ENCODE results near the gene B3GALT4.
A peak's percentile ranks its signal among the peaks of the same experiment; 100 is the strongest.
"Not testable (repeated sequence)": the region's sequence is repeated elsewhere in the genome, so short reads cannot be mapped to it uniquely, and the experiment has no call there.

Gene B3GALT4

DNA sequence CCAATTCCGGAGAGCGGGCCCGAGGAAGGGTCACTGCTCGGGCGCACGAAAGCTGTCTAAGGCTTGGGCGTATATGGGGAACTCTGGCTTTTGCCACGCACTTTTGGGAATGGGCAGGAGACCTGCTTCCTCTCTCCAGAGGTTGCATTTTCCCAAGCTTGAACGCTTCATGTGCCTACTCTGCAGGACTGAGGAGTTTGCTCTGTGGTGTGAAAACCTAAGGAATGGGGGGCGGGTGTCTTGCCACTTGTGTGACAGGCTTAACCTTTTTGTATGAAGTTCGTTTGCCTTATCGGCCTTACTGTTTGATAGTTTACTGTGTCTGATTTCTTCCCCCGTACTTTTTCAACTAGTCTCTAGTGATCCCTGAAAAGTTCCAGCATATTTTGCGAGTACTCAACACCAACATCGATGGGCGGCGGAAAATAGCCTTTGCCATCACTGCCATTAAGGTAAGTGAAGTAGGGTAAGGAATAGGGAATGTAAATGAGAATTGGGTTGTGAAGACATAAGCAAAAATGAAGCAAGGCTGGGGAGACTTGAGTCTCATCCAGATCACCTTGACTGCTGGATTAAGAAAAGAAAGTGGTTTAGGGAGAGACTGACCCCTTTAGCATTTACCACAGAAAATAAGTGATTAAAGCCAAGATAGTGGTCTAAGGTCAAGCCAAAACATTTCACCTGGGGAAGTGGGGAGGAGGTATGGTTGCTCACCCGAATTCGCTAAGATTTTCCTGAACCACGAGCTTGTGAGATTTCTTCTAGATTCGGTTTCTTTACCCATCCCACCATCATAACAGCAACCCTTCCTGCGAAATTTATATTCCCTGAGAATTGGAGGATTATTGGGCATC lies 4.4 kb upstream of the B3GALT4 start:
- DNase-seq, result no peak

GRCh38 chr6:33273129-33273923 lies 3.6 kb upstream of the B3GALT4 start:
- no peak for DNase-seq

- DNase-seq, result no peak
Measured at GRCh38 chr6:33273924-33274902, 2.7 kb upstream of the B3GALT4 start.

- DNase-seq, result not testable (repeated sequence)
Measured at GRCh38 chr6:33275795-33276580, 935 bp upstream of the B3GALT4 start.

GRCh38 chr6:33276581-33276863 lies 401 bp upstream of the B3GALT4 start:
- no peak for DNase-seq

- no peak for DNase-seq
Measured at GRCh38 chr6:33277663-33278391, 904 bp downstream of the B3GALT4 start.

DNA sequence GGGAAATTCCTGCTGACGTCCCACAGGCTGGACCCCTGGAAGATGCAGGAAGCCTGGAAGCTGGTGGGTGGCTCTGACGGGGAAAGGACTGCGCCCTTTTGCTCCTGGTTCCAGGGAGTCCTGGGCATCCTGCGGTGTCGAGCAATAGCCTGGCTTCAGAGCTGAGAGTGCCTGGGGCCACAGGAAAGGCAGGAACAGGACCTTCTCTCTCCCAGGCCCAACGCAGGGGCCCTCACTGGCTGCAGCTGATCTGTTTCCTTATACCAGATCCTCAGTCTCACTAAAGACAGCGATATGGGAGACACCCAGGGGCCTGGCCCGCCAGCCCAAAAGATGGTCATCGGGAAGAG lies 1.4 kb downstream of the B3GALT4 start:
- no peak for DNase-seq

- no peak for DNase-seq
Measured at GRCh38 chr6:33278810-33279209, 1.9 kb downstream of the B3GALT4 start.

DNA sequence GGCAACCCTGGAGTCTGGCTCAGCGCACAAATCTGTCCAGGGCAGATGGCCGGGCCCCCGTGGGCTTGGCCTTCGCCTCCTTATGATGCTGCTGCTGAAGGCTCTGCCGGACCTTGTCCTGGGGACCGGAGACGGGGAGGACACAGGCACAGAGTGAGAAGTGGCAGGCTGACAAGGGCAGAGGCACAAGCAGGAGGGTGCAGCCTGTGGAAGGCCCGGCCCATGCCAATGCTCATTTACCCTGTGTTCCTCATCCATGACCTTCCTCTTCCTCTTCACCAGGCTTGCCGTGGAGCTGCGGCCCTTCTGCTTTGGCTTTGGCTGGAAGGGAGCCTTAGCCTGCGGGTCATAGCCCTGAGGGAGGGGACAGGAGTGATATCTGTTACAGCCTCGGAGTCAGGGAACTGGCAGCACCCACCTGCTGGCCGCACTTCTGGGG lies 2.4 kb downstream of the B3GALT4 start:
- no peak for DNase-seq

DNA sequence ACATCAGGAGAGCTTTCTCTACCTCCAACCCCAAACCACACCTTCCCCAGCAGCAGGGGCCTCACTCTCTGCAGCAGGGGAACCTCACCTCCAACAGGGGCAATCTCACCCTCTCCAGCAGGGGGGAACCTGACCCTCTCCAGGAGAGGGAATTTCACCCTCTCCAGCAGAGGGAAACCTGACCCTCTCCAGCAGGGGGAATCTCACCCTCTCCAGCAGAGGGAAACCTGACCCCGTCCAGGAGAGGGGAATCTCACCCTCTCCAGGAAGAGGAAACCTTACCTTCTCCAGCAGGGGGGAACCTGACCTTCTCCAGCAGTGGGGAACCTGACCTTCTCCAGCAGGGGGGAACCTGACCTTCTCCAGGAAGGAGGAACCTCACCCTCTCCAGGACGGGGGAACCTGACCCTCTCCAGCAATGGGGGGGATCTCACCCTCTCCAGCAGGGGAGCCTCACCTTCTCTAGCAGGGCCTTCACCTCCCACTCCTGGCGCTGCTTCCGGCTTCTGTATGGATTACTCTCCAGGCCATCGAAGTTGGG lies 3.1 kb downstream of the B3GALT4 start:
- no peak for DNase-seq

- no peak for DNase-seq
Measured at GRCh38 chr6:33280539-33280938, 3.6 kb downstream of the B3GALT4 start.

DNA sequence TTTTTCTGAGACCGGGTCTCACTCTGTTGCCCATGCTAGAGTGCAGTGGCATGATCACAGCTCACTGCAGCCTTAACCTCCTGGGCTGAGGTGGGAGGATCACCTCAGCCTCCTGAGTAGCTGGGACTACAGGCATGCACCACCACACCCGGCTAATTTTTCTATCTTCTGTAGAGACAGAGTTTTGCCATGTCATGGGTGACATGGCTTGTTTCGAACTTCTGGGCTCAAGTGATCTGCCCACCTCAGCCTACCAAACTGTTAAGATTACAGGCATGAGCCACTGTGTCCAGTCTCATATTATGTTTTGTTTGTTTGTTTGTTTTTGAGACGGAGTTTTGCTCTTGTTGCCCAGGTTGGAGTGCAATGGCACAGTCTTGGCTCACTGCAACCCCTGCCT lies 8.3 kb downstream of the B3GALT4 start:
- not testable (repeated sequence) for DNase-seq

DNA sequence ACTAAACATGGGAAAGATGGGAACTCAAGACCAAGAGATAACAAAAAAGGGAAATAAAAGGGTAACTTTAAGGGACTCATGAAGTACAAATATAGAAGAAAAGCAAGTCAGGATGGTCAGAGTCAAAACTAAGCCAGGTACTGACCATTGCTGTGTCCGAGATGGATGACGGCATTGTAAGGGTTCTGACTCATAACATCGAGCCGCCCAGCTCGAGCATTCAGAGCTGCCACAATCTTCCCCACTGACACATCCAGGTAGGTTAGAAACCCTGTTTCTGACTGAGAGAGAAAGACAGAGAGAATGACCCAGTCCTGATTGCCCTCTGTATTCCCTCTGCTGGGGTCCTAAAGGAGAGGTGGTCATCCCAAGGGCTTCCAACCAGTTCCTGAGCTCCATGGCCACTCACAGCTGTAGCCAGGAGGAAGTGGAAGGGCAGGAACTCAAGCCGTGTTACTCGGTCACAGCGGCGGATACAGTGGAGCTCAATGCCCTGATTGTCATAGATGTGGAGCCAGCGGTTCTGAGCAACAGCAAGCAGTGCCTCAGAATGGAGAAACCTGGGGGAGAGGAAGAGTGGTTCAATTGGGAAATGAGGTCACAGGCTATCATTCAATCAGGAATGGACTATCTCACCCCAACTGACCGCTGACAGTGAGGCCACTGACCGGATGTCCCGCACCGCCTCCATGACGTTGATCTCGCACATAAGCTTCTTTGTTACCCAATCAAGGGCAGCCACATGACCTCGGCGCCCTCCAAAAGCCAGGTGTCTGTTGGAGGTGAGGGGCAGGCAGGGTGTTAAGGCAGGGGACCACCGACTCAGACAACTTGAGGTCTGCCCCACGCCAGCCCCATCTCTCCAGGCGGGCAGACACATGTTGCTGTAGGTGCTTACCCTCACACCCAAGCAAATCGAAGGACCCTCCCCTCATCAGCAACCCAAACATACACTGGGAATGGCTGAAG lies 10.3 kb downstream of the B3GALT4 start:
- no peak for DNase-seq

DNA sequence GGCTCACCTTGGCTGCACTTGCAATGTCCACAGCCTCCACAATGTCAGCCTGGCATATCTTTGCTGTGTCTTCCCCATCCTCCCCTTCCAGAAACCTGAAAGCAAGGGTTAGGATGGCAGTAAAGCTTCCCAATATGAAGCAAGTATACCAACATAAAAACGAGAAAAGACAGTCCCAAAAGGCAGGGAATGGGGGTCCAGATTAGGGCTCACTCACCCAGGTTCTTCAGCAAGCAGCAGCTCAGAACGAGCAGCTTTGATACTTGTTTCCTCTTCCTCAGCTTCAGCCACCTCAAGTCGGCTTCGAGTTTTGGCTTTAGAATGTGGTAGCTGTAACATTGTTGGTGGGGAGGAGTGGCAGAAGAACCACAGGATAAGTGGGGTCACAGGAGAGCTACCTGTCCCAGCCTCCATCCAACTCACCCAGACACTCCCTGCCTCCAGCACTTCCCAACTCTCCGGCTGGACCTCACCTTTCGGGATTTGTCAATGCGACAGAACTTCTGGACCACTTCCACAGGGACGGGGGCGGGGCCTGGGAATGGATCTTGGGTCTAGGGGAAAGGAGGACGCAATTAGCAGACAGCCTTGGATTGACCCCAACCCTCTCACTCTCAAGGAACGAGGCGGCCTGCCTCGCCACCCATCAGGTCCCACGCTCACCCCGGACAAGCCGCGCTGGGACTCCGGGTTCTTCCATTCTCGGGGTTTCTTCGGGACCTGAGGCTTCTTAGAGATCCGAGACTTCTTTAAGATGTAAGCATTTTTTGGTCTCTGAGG lies 11.4 kb downstream of the B3GALT4 start:
- DNase-seq, result no peak

GRCh38 chr6:33288921-33289783 lies 12.2 kb downstream of the B3GALT4 start, which contains the start of the genes PFDN6 and WDR46:
TSS of gene PFDN6 (plus strand) at chr6:33289601. CDS start at chr6:33289857, 256 bp downstream.
TSS of gene WDR46 (minus strand) at chr6:33289239. CDS start at chr6:33289170, 69 bp downstream.
- peak; percentile 84 for DNase-seq

GRCh38 chr6:33289784-33290315 lies 12.9 kb downstream of the B3GALT4 start:
- DNase-seq, result no peak

- no peak for DNase-seq
Measured at GRCh38 chr6:33290459-33290858, 13.5 kb downstream of the B3GALT4 start.

Data from activated CD8-positive, alpha-beta memory T cell treated with anti-CD3 and anti-CD28 coated beads, Interleukin-2, amount 50 U/mL, for 48 hours (primary cell).